ENCODE data around the gene PRG2. TPM values are rescaled to one million over a fixed set of nuclear protein-coding genes. Genes with fewer than 3 reads are reported as not detected.

Gene PRG2
- total and polyA plus RNA-seq, 2 of the 4 experiments (the other 2 are of a cell fraction), result not detected

DNA sequence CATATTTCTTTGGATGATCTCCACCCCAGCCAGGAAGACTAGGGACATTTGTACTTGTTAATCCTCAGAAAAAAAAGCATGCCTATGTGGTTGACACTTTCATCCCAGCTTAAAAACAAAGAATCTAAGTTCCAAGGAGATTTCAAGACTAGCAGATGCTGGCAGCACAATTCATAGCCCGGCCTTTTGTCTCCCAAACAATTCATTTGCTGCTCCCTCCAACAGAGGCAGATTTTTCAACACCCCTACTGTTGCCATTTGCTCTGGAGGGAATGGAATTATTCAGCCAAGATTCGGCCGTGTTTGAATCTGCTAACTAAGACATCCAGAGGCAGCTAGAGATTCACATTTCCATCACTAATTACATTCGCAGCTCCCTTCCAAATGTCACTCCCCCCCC is 37.0 kb downstream of the PRG2 start:
- H3K4me2 ChIP-seq (ENCODE audit: low read depth, low read length), result no peak overlapping the region
- intact Hi-C loops (cut with micrococcal nuclease), result loop anchor here (5.0 kb wide), 1 partner anchor 511 kb away; no protein-coding TSS in a partner anchor
- no peak overlapping the region for H2BK20ac ChIP-seq (ENCODE audit: low read depth, low read length)
- BruUV-seq (replicated peaks), result no TSS peak
- TF ChIP-seq CHD1 (IDR thresholded peaks at IDR 0.05; ENCODE audit: low read depth, low read length) (no peak), BHLHE40 (IDR thresholded peaks at IDR 0.05; ENCODE audit: low read depth, low read length) (no peak), MAZ (IDR thresholded peaks at IDR 0.05; ENCODE audit: borderline replicate concordance, low read depth, low read length) (no peak), CEBPB (IDR thresholded peaks at IDR 0.05; ENCODE audit: low read depth, low read length) (no peak), CTCF (conservative IDR thresholded peaks at IDR 0.05; ENCODE audit: low read depth, low read length) (no peak)
- peaks cover 30% of the 10 kb centered on the region for H3K27me3 ChIP-seq (ENCODE audit: control insufficient read depth, insufficient read depth, low read length)
- CTCF ChIA-PET, result interaction anchor here (0.8 kb wide), 1 partner anchor 103 kb away, joined by 3 read pairs; no protein-coding TSS in a partner anchor
- H3K27ac ChIP-seq (ENCODE audit: insufficient read depth, low read length), result no peak overlapping the region
- peaks cover 2% of the 10 kb centered on the region; the same call in 1 of the 2 replicates for H3K4me1 ChIP-seq (ENCODE audit: control insufficient read depth, insufficient read depth, low read length)
- H3K9me1 ChIP-seq (ENCODE audit: insufficient read depth, low read length), result no peaks in the 10 kb centered on the region
- H3K9ac ChIP-seq (ENCODE audit: low read depth, low read length), result no peak overlapping the region
- ATAC-seq (ENCODE audit: low read depth) (no peak), DNase-seq (no peak)
- H3K23ac ChIP-seq (ENCODE audit: low read depth, low read length), result no peak overlapping the region
- no CpG with 5 or more reads among the region's 4 CpGs for WGBS, 2 experiments (ENCODE audit: extremely low coverage in 2 of 2, insufficient read length in 1 of 2)
- no peak overlapping the region for H3K56ac ChIP-seq (ENCODE audit: extremely low read depth, insufficient read depth, low read length)
- no peaks in the 10 kb centered on the region for H3K79me1 ChIP-seq (ENCODE audit: low read depth in 1 of 2, low read length in 2 of 2)
- H4K5ac ChIP-seq (ENCODE audit: low read depth, low read length), result no peak overlapping the region
- H2BK15ac ChIP-seq (ENCODE audit: low read depth, low read length), result no peak overlapping the region
- no peak overlapping the region for H2AK5ac ChIP-seq (ENCODE audit: low read depth, low read length)
- H3K18ac ChIP-seq (ENCODE audit: low read depth, low read length), result no peak overlapping the region
- no peak overlapping the region for H4K8ac ChIP-seq (ENCODE audit: low read depth in 2 of 2, low read length in 2 of 2)
- no peak overlapping the region for H3K4me3 ChIP-seq (ENCODE audit: insufficient read depth, low read depth, low read length)
- peaks cover 5% of the 10 kb centered on the region; the same call in 1 of the 2 replicates for H3K9me3 ChIP-seq (ENCODE audit: control insufficient read depth, insufficient read depth, low read length)
- no peak overlapping the region for H2AFZ ChIP-seq (replicated peaks; ENCODE audit: low read length, poor library complexity)
- H2AK9ac ChIP-seq (replicated peaks; ENCODE audit: low read depth, low read length, poor library complexity), result no peak overlapping the region
- H4K91ac ChIP-seq (ENCODE audit: insufficient read depth, low read depth, low read length), result no peak overlapping the region
- POLR2A ChIA-PET (ENCODE audit: unreplicated experiment), result no interaction called here
- dilution Hi-C loops (cut with HindIII; ENCODE audit: low sequenced_read_pairs, unreplicated experiment), result no loop called here
- no peak overlapping the region for H2BK120ac ChIP-seq (ENCODE audit: low read depth, low read length)
- no peak overlapping the region for H2BK5ac ChIP-seq (ENCODE audit: low read depth, low read length, poor library complexity, severe bottlenecking)
- no peak overlapping the region for H3K4ac ChIP-seq (ENCODE audit: low read depth, low read length)
- in situ Hi-C loops (cut with MboI; ENCODE audit: low sequenced_read_pairs), result loop anchor here (25.0 kb wide), 1 partner anchor 516 kb away; no protein-coding TSS in a partner anchor
- H3K14ac ChIP-seq (replicated peaks; ENCODE audit: low read depth, low read length), result no peak overlapping the region
- no peaks in the 10 kb centered on the region for H3K36me3 ChIP-seq (ENCODE audit: control insufficient read depth, insufficient read depth, low read length)
- no peaks in the 10 kb centered on the region for H4K20me1 ChIP-seq (ENCODE audit: insufficient read depth, low read length)
